Spleen (tissue), 11 donors: ENCODE measurements around the gene HOXC6. TPM values are rescaled to one million over a fixed set of nuclear protein-coding genes. Genes with fewer than 3 reads are reported as not detected.

Experiments
- DNase-seq: peaks from one replicate; pipeline ENCODE4 v3.0.0-alpha.2; 2020
- H3K27ac ChIP-seq, 8 donors: fragments of 200-600 bp; sonication (generic) in 7 of 8; 1 replicate in 4 of 8; 2 replicates in 4 of 8; pipeline versions ENCODE4 v1.5.0 to v1.8.0; 2016 to 2021; ENCODE audit warnings: inconsistent platforms in 4 of 8, mild to moderate bottlenecking in 4 of 8, moderate library complexity in 1 of 8
- H3K27me3 ChIP-seq, 7 donors: fragments of 200-600 bp; sonication (generic) in 6 of 7; replicated peaks in 1 of 7; 1 replicate in 4 of 7; 2 replicates in 3 of 7; pipeline versions ENCODE4 v1.5.0 to v1.8.0; 2016 to 2021; ENCODE audit warnings: inconsistent platforms in 3 of 7, mild to moderate bottlenecking in 1 of 7
- H3K36me3 ChIP-seq, 6 donors: fragments of 200-600 bp; sonication (generic) in 5 of 6; 1 replicate in 4 of 6; 2 replicates in 2 of 6; pipeline versions ENCODE4 v1.5.0 to v1.8.0; 2016 to 2021; ENCODE audit warnings: inconsistent platforms in 2 of 6
- H3K4me1 ChIP-seq, 6 donors: fragments of 200-600 bp; sonication (generic) in 5 of 6; 1 replicate in 3 of 6; 2 replicates in 3 of 6; pipeline versions ENCODE4 v1.5.0 to v1.8.0; 2016 to 2021; ENCODE audit warnings: inconsistent platforms in 3 of 6
- H3K4me3 ChIP-seq, 8 donors: fragments of 200-600 bp; sonication (generic) in 7 of 8; 1 replicate in 4 of 8; 2 replicates in 4 of 8; pipeline versions ENCODE4 v1.5.0 to v1.8.0; 2016 to 2021; ENCODE audit warnings: inconsistent platforms in 4 of 8, mild to moderate bottlenecking in 4 of 8, moderate library complexity in 2 of 8
- H3K9me3 ChIP-seq, 8 donors: fragments of 200-600 bp; sonication (generic) in 7 of 8; 1 replicate in 4 of 8; 2 replicates in 4 of 8; pipeline versions ENCODE4 v1.5.0 to v1.8.0; 2016 to 2021; ENCODE audit warnings: inconsistent platforms in 4 of 8
- POLR2A ChIP-seq, 3 donors: fragments of 450-650 bp; IDR thresholded peaks; one replicate each; pipeline ENCODE4 v1.5.1; 2017; ENCODE audit warnings: antibody characterized with exemption in 3 of 3, mild to moderate bottlenecking in 1 of 3
- POLR2AphosphoS5 ChIP-seq, 3 donors: sonication (generic); formaldehyde crosslinking; IDR thresholded peaks; one replicate each; pipeline ENCODE4 v1.5.1; 2017; ENCODE audit warnings: antibody characterized with exemption in 3 of 3
- WGBS, 5 donors: extraction: QIAGEN DNeasy Blood & Tissue Kit in 3 of 5; methylation state at CpG; one replicate each; pipeline versions ENCODE4 v1.1.5 to v1.1.7; 2013 to 2018; 5-methylcytosine and 5-hydroxymethylcytosine counted together
- intact Hi-C: fragments of 100-400 bp; cut with DNase I; formaldehyde crosslinking; loops from one replicate; pipeline ENCODE4 v1.15.0; 2023; ENCODE audit warnings: low total_unique reads
- polyA plus RNA-seq, 3 donors: library from polyadenylated mRNA; stranded (reverse); fragments of 200-250 nt; gene quantifications; one replicate each; pipeline ENCODE4 v1.2.1, GENCODE V29; 2013
- total RNA-seq, 7 donors: library from RNA; depleted of rRNA in 3 of 7; stranded (reverse); fragments of >200 nt in 3 of 7; fragmentation: NEBNext Ultra II Directional in 4 of 7; extraction: Animal tissue kit (Norgen Biotek cat#: 25700) in 4 of 7; gene quantifications; one replicate each; pipeline versions ENCODE4 v1.1.0 to v1.2.1, GENCODE V29; 2016 to 2021
- TF ChIP-seq, protein P1 (sequence below), 11 experiments: fragments of 200-600 bp in 7 of 11; fragments of 450-650 bp in 4 of 11; sonication (generic) in 4 of 11; IDR thresholded peaks in 8 of 11; conservative IDR thresholded peaks in 3 of 11; 1 replicate in 7 of 11; 2 replicates in 4 of 11; pipeline versions ENCODE4 v1.4.0 to v1.8.0; 2016 to 2021; ENCODE audit warnings: antibody characterized with exemption in 11 of 11, inconsistent platforms in 4 of 11, mild to moderate bottlenecking in 1 of 11
- donor health status: healthy with polysubstance abuse.
- donor health status: DM: no; HTN: no; CAD: no; lungs with moderate emphysema.
- donor health status: DM: no; HTN: no; CAD: no.
- donor health status: Bipolar disorder and iron deficiency.
- donor health status: healthy.
- donor health status: DM: no; HTN: no; CAD: no.
- donor health status: DM: yes; HTN: yes; CAD: no.

HOXC6 gene
- total and polyA plus RNA-seq, 10 donors: 0.11 to 0.52 (median 0.24) TPM; not detected in 4

DNA sequence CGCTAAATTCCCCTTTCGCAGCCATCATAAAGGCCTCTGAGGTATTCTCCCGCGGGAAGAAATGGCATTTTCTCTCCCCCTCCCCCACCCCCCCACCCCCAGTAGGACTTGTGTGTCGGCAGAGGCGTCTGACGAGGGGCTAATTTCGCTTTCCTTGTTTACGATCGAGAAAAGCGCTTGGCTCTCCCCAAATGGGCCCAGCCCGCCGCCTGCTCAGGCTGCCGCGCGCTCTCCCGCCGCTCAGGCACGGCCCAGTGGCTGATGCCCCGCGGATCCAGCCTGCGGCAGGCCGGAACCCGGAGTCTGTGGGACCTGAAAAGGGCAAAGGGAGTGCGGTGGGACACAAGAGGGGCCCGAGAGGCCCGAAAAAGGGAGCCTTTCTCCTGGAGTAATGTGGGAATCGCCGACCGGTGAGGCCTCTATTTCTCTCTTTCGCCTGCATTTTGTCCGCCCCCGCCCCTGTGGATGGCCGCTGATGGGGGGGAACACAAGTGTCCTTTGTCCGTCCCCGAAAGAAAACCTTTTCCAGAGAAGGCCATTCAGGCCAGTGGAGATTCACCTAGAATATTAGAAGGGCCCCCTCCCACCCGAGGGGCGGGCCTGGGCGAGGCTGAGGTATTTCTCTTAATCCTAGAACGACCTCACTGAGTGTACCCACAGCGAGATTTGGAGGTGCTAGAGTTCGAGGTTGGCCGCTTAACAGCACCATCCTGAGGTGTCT, 9.0 kb upstream of the HOXC6 start:
- no peak for DNase-seq
- Histone ChIP-seq H3K9me3 (no peaks in the 10 kb centered on the region), H3K36me3 (no peaks in the 10 kb centered on the region), H3K27me3 (peaks cover 9 to 100% (median 85%) of the 10 kb centered on the region in 7 donors), H3K27ac (no peak overlapping the region), H3K4me1 (peaks cover 7 to 50% (median 37%) of the 10 kb centered on the region in 6 donors), H3K4me3 (peak overlapping the region in 1 of 8 donors; percentile 71)
- TF ChIP-seq, protein P1, sequence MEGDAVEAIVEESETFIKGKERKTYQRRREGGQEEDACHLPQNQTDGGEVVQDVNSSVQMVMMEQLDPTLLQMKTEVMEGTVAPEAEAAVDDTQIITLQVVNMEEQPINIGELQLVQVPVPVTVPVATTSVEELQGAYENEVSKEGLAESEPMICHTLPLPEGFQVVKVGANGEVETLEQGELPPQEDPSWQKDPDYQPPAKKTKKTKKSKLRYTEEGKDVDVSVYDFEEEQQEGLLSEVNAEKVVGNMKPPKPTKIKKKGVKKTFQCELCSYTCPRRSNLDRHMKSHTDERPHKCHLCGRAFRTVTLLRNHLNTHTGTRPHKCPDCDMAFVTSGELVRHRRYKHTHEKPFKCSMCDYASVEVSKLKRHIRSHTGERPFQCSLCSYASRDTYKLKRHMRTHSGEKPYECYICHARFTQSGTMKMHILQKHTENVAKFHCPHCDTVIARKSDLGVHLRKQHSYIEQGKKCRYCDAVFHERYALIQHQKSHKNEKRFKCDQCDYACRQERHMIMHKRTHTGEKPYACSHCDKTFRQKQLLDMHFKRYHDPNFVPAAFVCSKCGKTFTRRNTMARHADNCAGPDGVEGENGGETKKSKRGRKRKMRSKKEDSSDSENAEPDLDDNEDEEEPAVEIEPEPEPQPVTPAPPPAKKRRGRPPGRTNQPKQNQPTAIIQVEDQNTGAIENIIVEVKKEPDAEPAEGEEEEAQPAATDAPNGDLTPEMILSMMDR (IDR thresholded peaks at IDR 0.05 in 8 of 11, conservative IDR thresholded peaks at IDR 0.05 in 3 of 11): no peak
- intact Hi-C loops: no loop called here
- WGBS, 5 donors: 22 to 56% (median 33%) methylated on average over 41 to 43 of the region's 43 CpGs

DNA sequence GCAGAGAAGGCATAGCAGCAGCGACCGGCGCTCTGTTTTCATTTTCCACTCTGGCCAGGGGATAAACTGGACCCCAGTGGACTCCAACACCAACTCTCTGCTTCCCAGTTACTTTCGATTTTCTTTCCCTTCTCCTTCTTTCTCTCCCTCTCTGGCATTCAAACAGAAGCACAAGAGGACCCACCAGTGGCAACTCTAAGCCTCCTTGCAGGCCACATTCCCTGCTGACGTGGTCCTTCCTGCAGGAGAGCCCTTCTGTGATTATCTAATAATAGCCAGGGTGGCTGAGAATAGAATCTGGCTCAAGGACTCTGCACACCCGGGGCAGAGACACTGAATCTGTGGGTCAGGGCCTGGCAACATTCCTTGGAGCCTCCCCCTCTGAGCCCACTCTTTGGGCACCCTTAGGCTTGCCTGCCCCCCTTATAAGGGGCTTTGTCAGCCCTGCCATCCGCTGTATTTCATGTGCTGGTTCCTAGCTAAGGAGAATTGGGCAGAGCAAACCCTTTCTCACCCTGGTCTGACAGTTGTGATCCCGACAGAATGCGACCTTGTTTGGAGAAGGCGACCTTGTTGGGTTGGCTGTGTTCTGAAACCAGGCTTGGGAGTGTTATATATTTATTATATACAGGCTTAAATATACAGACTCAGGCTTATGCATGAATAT, 8.2 kb upstream of the HOXC6 start:
- DNase-seq: no peak

DNA sequence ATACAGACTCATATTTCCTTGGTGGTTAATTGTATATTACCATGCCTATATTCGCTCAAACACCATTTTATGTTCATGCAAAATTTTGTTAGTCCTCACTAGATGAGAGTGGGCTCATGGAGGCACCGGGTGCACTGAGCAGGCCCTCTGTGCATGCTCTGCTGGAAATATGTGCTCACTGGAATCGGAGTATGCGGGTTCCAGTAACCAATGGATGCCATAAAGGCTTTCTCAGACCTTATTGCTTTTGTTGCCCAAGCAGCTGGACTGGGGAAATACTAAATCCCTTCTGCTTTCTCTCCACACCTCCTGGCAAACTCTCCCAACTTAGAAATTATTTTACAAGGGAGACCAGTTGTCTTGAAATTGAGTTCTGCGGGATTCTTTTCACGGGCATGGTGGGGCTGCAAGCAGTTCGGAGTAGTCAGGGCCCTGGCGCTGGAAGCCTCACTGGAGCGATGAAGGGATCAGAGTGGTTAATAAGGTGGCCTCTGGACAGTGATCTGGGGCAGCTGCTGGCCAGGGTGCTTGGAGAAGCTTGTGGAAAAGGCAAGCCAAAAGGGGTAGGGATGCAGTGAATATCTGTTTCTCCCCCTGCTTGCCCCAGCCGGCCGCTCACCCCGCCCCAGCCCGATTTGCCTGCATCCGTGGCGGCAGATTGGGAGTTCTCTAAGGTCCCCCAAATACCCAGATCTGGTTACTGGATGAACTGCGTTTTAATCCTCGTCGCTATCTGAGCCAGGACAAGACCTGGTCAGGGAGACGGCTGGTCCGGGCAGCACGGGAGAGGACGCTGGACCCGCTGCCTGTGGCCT, 7.4 kb upstream of the HOXC6 start:
- TF ChIP-seq POLR2A (IDR thresholded peaks at IDR 0.05) (no peak), POLR2AphosphoS5 (IDR thresholded peaks at IDR 0.05) (no peak)
- TF ChIP-seq, protein P1 (IDR thresholded peaks at IDR 0.05 in 8 of 11, conservative IDR thresholded peaks at IDR 0.05 in 3 of 11): no peak
- Histone ChIP-seq H3K36me3 (no peaks in the 10 kb centered on the region), H3K4me1 (peaks cover 7 to 41% (median 32%) of the 10 kb centered on the region in 6 donors), H3K27me3 (peaks cover 4 to 100% (median 78%) of the 10 kb centered on the region in 7 donors), H3K4me3 (no peak overlapping the region), H3K27ac (no peak overlapping the region), H3K9me3 (no peaks in the 10 kb centered on the region)
- 52 to 64% (median 62%) methylated on average over 21 to 23 of the region's 23 CpGs for WGBS, 5 donors
- intact Hi-C loops: no loop called here
- no peak for DNase-seq

More for the DNA sequence above, 8.2 kb upstream of the HOXC6 start:
- Histone ChIP-seq H3K4me3 (no peak overlapping the region), H3K27ac (no peak overlapping the region), H3K36me3 (no peaks in the 10 kb centered on the region), H3K4me1 (peaks cover 7 to 42% (median 32%) of the 10 kb centered on the region in 6 donors), H3K9me3 (no peaks in the 10 kb centered on the region), H3K27me3 (peaks cover 7 to 100% (median 82%) of the 10 kb centered on the region in 7 donors)
- WGBS, 5 donors: 30 to 49% (median 42%) methylated on average over 10 of the region's 10 CpGs
- TF ChIP-seq POLR2AphosphoS5 (IDR thresholded peaks at IDR 0.05): no peak
- TF ChIP-seq, protein P1 (IDR thresholded peaks at IDR 0.05 in 8 of 11, conservative IDR thresholded peaks at IDR 0.05 in 3 of 11): no peak
- no peak for TF ChIP-seq POLR2A (IDR thresholded peaks at IDR 0.05)
- intact Hi-C loops: no loop called here
